Naive thymus-derived CD4-positive, alpha-beta T cell (primary cell): ENCODE data around the gene ZNF205. TPM values are rescaled to one million over a fixed set of nuclear protein-coding genes. Genes with fewer than 3 reads are reported as not detected.
"Not testable (repeated sequence)": the region's sequence is repeated elsewhere in the genome, so short reads cannot be mapped to it uniquely, and the experiment has no call there.

ENCODE experiments used
- ATAC-seq: fragments of 150-1000 bp; cut with Tn5 transposase; 2 replicates; pipeline ENCODE4 v1.10.0; 2021; ENCODE audit warnings: mild to moderate bottlenecking, moderate library complexity
- CTCF ChIA-PET: fragments of 350-600 bp; sonication (Branson Sonifier 250); formaldehyde crosslinking; loops from one replicate; lab custom pipeline; 2021; ENCODE audit warnings: antibody characterized with exemption; lab: Charles Lee
- POLR2A ChIA-PET: fragments of 350-600 bp; sonication (Branson Sonifier 250); formaldehyde crosslinking; loops from one replicate; lab custom pipeline; 2021; ENCODE audit warnings: antibody characterized with exemption, inconsistent platforms; lab: Charles Lee
- DNase-seq, 9 donors: peaks; one replicate each; pipeline versions ENCODE4 v3.0.0 to v3.0.0-alpha.2; 2020 to 2022; ENCODE audit warnings: mixed read lengths in 1 of 9
- H3K27ac ChIP-seq: one replicate; pipeline ENCODE4 v1.7.0; 2013; ENCODE audit warnings: mild to moderate bottlenecking, low read depth, low read length, moderate library complexity
- H3K27me3 ChIP-seq, 2 donors: one replicate each; pipeline ENCODE4 v1.7.0; 2013; ENCODE audit warnings: low read length in 2 of 2, mild to moderate bottlenecking in 2 of 2, moderate library complexity in 2 of 2; ENCODE audit not compliant: control insufficient read depth in 2 of 2, insufficient read depth in 2 of 2
- H3K36me3 ChIP-seq, 3 experiments: 1 replicate in 2 of 3; 2 replicates in 1 of 3; pipeline ENCODE4 v1.7.0; 2013; ENCODE audit warnings: low read length in 3 of 3, mild to moderate bottlenecking in 3 of 3, moderate library complexity in 1 of 3; ENCODE audit not compliant: insufficient read depth in 3 of 3, control insufficient read depth in 2 of 3
- H3K4me1 ChIP-seq, 2 donors: one replicate each; pipeline ENCODE4 v1.7.0; 2013; ENCODE audit warnings: low read length in 2 of 2, mild to moderate bottlenecking in 2 of 2, moderate library complexity in 1 of 2; ENCODE audit not compliant: control insufficient read depth in 2 of 2, insufficient read depth in 2 of 2
- H3K4me3 ChIP-seq: 2 replicates; pipeline ENCODE4 v1.7.0; 2013; ENCODE audit warnings: mild to moderate bottlenecking, low read length
- H3K9me3 ChIP-seq, 3 experiments: 1 replicate in 2 of 3; 2 replicates in 1 of 3; pipeline ENCODE4 v1.7.0; 2013; ENCODE audit warnings: low read length in 3 of 3; ENCODE audit not compliant: control insufficient read depth in 2 of 3
- H3K27ac Mint-ChIP-seq, 9 donors: one replicate each; pipeline ENCODE4 v1.8.0; 2020 to 2022; ENCODE audit warnings: mixed read lengths in 9 of 9, mild to moderate bottlenecking in 8 of 9, moderate library complexity in 5 of 9, inconsistent platforms in 2 of 9
- H3K27me3 Mint-ChIP-seq, 5 donors: one replicate each; pipeline ENCODE4 v1.8.0; 2021 to 2022; ENCODE audit warnings: mixed read lengths in 5 of 5, mild to moderate bottlenecking in 1 of 5
- H3K36me3 Mint-ChIP-seq, 5 donors: one replicate each; pipeline ENCODE4 v1.8.0; 2020 to 2022; ENCODE audit warnings: mixed read lengths in 5 of 5, mild to moderate bottlenecking in 3 of 5, inconsistent platforms in 1 of 5
- H3K4me1 Mint-ChIP-seq, 7 donors: one replicate each; pipeline ENCODE4 v1.8.0; 2020 to 2022; ENCODE audit warnings: mixed read lengths in 7 of 7, mild to moderate bottlenecking in 3 of 7, inconsistent platforms in 1 of 7
- H3K4me3 Mint-ChIP-seq, 10 donors: one replicate each; pipeline ENCODE4 v1.8.0; 2020 to 2022; ENCODE audit warnings: mild to moderate bottlenecking in 10 of 10, mixed read lengths in 10 of 10, moderate library complexity in 6 of 10, inconsistent platforms in 2 of 10
- H3K9me3 Mint-ChIP-seq, 11 donors: one replicate each; pipeline ENCODE4 v1.8.0; 2020 to 2022; ENCODE audit warnings: mixed read lengths in 11 of 11, mild to moderate bottlenecking in 4 of 11, inconsistent platforms in 1 of 11, moderate library complexity in 1 of 11
- intact Hi-C, 2 donors: fragments of 100-400 bp; cut with micrococcal nuclease; formaldehyde crosslinking; loops; one replicate each; pipeline ENCODE4 v1.15.1; 2023
- polyA plus RNA-seq, 2 donors: library from polyadenylated mRNA; unstranded; fragments of 300-500 nt; fragmentation: Illumina TruSeq; gene quantifications; one replicate each; pipeline ENCODE4 v1.2.3, GENCODE V29; 2021
- total RNA-seq, 6 experiments: library from RNA in 5 of 6; stranded (reverse) in 5 of 6; gene quantifications; 1 replicate in 5 of 6; 2 replicates in 1 of 6; pipeline ENCODE4 v1.2.3 and lab custom pipeline; 2021 to 2026

Gene ZNF205
- total and polyA plus RNA-seq, 7 experiments from 2014 or later, result 0.09 to 0.29 TPM; not detected in 5

DNA sequence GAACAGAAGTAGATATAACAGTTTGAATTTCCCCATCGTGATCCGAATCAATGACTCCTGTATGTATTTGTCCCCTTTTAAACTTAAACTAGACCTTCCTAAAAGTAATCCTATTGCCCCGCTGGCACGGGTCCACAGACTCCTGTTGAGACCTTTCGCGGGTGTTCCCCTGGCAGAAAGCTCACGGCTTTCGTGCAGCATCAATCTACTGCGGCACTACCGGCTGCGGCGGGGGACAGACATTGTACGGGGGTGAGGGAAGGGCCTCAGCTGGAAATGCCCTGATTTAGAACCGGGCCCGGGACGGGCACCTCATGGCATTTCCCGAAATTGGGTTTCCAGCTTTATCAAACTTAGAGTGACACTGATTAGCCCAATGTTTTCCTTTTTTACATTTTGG is 32.4 kb upstream of the ZNF205 start:
- Histone ChIP-seq H3K36me3 (no peaks in the 10 kb centered on the region), H3K4me3 (no peak overlapping the region), H3K27me3 (no peaks in the 10 kb centered on the region), H3K4me1 (peaks cover 40 to 56% of the 10 kb centered on the region in 2 donors), H3K9me3 (no peaks in the 10 kb centered on the region), H3K27ac (no peak overlapping the region)
- peaks cover 44 to 91% (median 72%) of the 10 kb centered on the region in 7 donors for H3K4me1 Mint-ChIP-seq
- no peak for DNase-seq
- H3K9me3 Mint-ChIP-seq, result peaks cover 0 to 13% (median 4%) of the 10 kb centered on the region in 11 donors
- H3K27ac Mint-ChIP-seq, result peak overlapping the region in 7 of 9 donors; percentile 8 to 86 (median 38)
- intact Hi-C loops, result no loop called here
- H3K27me3 Mint-ChIP-seq, result no peaks in the 10 kb centered on the region
- H3K4me3 Mint-ChIP-seq, result peak overlapping the region in 2 of 10 donors; percentile 3 to 48
- peaks cover 6 to 58% (median 12%) of the 10 kb centered on the region in 5 donors for H3K36me3 Mint-ChIP-seq
- ATAC-seq, result no peak
- POLR2A ChIA-PET, result interaction anchor here (0.8 to 1.7 kb wide), 4 partner anchors 12 to 18 kb away, joined by 3 to 10 read pairs (median 8); partner anchors contain the start of genes IL32 and ZSCAN10
- CTCF ChIA-PET, result interaction anchor here (0.9 to 1.5 kb wide), 5 partner anchors 15 to 50 kb away, joined by 4 to 8 read pairs (median 4); no protein-coding TSS in a partner anchor

DNA sequence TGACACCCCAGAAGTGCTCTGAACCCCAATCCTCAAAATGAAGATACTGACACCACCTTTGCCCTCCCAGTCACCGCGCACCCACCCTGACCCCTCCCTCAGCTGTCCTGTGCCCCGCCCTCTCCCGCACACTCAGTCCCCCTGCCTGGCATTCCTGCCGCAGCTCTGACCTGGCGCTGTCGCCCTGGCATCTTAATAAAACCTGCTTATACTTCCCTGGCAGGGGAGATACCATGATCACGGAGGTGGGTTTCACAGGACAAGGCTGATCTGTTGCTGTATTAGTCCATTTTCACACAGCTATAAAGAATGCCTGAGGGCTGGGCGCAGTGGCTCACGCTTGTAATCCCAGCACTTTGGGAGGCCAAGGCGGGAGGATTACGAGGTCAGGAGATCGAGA is 30.4 kb upstream of the ZNF205 start:
- peaks cover 6 to 57% (median 12%) of the 10 kb centered on the region in 5 donors for H3K36me3 Mint-ChIP-seq
- ATAC-seq, H3K9me3 ChIP-seq, H3K36me3 ChIP-seq, H3K27me3 Mint-ChIP-seq, H3K27me3 ChIP-seq, H3K4me3 ChIP-seq, intact Hi-C loops, H3K27ac ChIP-seq, DNase-seq: not testable (repeated sequence)
- H3K27ac Mint-ChIP-seq, result peak overlapping the region in 1 of 9 donors; percentile 9
- H3K4me1 ChIP-seq, result peaks cover 22 to 43% of the 10 kb centered on the region in 2 donors
- ChIA-PET CTCF (interaction anchor here (1.1 kb wide), 1 partner anchor 43 kb away, joined by 3 read pairs; no protein-coding TSS in a partner anchor), POLR2A (interaction anchor here (1.1 to 1.5 kb wide), 3 partner anchors 12 to 41 kb away, joined by 3 read pairs; no protein-coding TSS in a partner anchor)
- H3K9me3 Mint-ChIP-seq, result peaks cover 0 to 13% (median under 1%) of the 10 kb centered on the region in 11 donors
- H3K4me3 Mint-ChIP-seq, result peak overlapping the region in 1 of 10 donors; percentile 31
- H3K4me1 Mint-ChIP-seq, result peaks cover 46 to 88% (median 67%) of the 10 kb centered on the region in 7 donors

DNA sequence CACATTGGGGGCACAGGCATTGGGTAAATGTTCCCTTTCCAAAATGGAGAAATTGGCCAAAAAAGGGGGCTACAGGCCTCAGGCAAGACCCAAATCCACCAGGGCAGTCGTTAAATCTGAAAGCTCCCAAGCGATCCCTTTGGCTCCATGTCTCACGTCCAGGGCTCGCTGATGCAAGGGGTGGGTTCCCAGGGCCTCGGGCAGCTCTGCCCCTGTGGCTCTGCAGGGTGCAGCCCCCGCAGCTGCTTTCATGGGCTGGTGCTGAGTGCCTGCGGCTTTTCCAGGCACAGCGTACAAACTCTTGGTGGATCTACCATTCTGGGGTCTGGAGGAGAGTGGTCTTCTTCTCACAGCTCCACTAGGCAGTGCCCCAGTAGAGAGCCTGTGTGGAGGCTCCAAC is 29.0 kb upstream of the ZNF205 start:
- ATAC-seq, H3K36me3 ChIP-seq, DNase-seq, H3K27ac ChIP-seq, H3K27me3 ChIP-seq, H3K4me3 Mint-ChIP-seq, H3K9me3 Mint-ChIP-seq, intact Hi-C loops, H3K9me3 ChIP-seq, H3K27me3 Mint-ChIP-seq, H3K4me3 ChIP-seq: not testable (repeated sequence)
- peaks cover 0 to 43% (median 8%) of the 10 kb centered on the region in 5 donors for H3K36me3 Mint-ChIP-seq
- H3K4me1 Mint-ChIP-seq, result peaks cover 49 to 85% (median 62%) of the 10 kb centered on the region in 7 donors
- ChIA-PET POLR2A (interaction anchor here (0.6 to 1.8 kb wide), 6 partner anchors 9 to 104 kb away, joined by 3 to 5 read pairs (median 4); partner anchors contain the start of gene ZNF213), CTCF (interaction anchor here (0.8 kb wide), 2 partner anchors 8 to 67 kb away, joined by 3 read pairs; no protein-coding TSS in a partner anchor)
- peaks cover 22 to 34% of the 10 kb centered on the region in 2 donors for H3K4me1 ChIP-seq
- peak overlapping the region in 2 of 9 donors; percentile 22 to 62 for H3K27ac Mint-ChIP-seq

GRCh38 chr16:3084491-3084890 is 27.9 kb upstream of the ZNF205 start:
- CTCF ChIA-PET, result no interaction called here
- Histone ChIP-seq H3K4me3 (no peak overlapping the region), H3K27me3 (no peaks in the 10 kb centered on the region), H3K4me1 (peaks cover 16 to 24% of the 10 kb centered on the region in 2 donors), H3K27ac (no peak overlapping the region), H3K9me3 (no peaks in the 10 kb centered on the region), H3K36me3 (no peaks in the 10 kb centered on the region)
- POLR2A ChIA-PET, result interaction anchor here (1.0 to 1.7 kb wide), 3 partner anchors 10 to 25 kb away, joined by 3 to 5 read pairs (median 4); no protein-coding TSS in a partner anchor
- peak overlapping the region in 5 of 9 donors; percentile 12 to 84 (median 63) for H3K27ac Mint-ChIP-seq
- no peak for DNase-seq
- peaks cover 0 to 4% (median 0%) of the 10 kb centered on the region in 11 donors for H3K9me3 Mint-ChIP-seq
- H3K4me1 Mint-ChIP-seq, result peaks cover 43 to 79% (median 61%) of the 10 kb centered on the region in 7 donors
- no peak for ATAC-seq
- peak overlapping the region in 1 of 10 donors; percentile 23 for H3K4me3 Mint-ChIP-seq
- no peaks in the 10 kb centered on the region for H3K27me3 Mint-ChIP-seq
- intact Hi-C loops, result no loop called here
- H3K36me3 Mint-ChIP-seq, result peaks cover 0 to 36% (median 4%) of the 10 kb centered on the region in 5 donors

- H3K27ac ChIP-seq, result peak overlapping the region; percentile 7
- no peaks in the 10 kb centered on the region for H3K9me3 Mint-ChIP-seq
- H3K36me3 Mint-ChIP-seq, result peaks cover 0 to 30% (median 0%) of the 10 kb centered on the region in 5 donors
- no peaks in the 10 kb centered on the region for H3K27me3 ChIP-seq
- peak overlapping the region in 7 of 9 donors; percentile 13 to 84 (median 70) for H3K27ac Mint-ChIP-seq
- ChIA-PET CTCF (interaction anchor here (0.9 to 1.2 kb wide), 2 partner anchors 10 kb away, joined by 4 read pairs; no protein-coding TSS in a partner anchor), POLR2A (interaction anchor here (0.6 to 1.3 kb wide), 4 partner anchors 8 to 1468 kb away, joined by 3 to 5 read pairs (median 4); no protein-coding TSS in a partner anchor)
- H3K36me3 ChIP-seq, result no peaks in the 10 kb centered on the region
- H3K9me3 ChIP-seq, result no peaks in the 10 kb centered on the region
- H3K4me1 ChIP-seq, result peaks cover 16 to 18% of the 10 kb centered on the region in 2 donors
- H3K4me3 Mint-ChIP-seq, result peak overlapping the region in 6 of 10 donors; percentile 5 to 49 (median 30)
- intact Hi-C loops, result no loop called here
- no peak overlapping the region for H3K4me3 ChIP-seq
- ATAC-seq, result no peak
- no peaks in the 10 kb centered on the region for H3K27me3 Mint-ChIP-seq
- peaks cover 37 to 73% (median 56%) of the 10 kb centered on the region in 7 donors for H3K4me1 Mint-ChIP-seq
- DNase-seq, result no peak
These were observed 27.3 kb upstream of the ZNF205 start for GRCh38 chr16:3084969-3085670.

DNA sequence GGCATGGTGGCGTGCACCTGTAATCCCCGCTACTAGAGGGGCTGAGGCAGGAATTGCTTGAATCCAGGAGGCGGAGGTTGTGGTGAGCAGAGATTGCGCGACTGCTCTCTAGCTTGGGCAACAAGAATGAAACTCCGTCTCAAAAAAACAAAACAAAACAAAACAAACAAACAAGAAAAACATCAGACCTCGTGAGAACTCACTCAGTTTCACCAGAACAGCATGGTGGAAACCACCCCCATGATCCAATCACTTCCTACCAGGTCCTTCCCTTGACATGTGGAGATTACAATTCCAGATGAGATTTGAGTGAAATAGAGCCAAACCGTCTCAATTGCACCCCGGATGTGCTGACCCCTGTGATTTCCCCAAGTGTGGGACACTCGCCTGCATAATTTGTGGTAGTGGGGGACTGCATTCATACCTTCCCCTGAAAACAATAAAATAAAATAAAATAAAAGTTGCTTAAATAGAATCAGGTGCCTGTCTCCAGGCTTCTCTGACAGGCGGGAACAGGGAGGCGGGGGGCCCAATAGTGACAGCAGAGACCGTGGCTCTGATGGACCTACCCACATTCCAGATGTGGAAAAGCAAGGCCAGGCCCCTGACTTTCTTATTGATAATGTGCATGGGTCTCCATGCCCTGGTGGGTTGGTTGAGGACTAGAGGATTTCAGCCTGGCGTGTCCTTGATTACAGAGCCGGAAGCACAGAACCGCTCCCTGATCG is 26.4 kb upstream of the ZNF205 start:
- no peaks in the 10 kb centered on the region for H3K9me3 Mint-ChIP-seq
- H3K27me3 ChIP-seq, result no peaks in the 10 kb centered on the region
- peak overlapping the region in 6 of 9 donors; percentile 43 to 75 (median 60) for H3K27ac Mint-ChIP-seq
- no peak overlapping the region for H3K27ac ChIP-seq
- CTCF ChIA-PET, result interaction anchor here (0.9 to 1.2 kb wide), 3 partner anchors 10 to 48 kb away, joined by 3 to 4 read pairs (median 4); no protein-coding TSS in a partner anchor
- H3K36me3 Mint-ChIP-seq, result peaks cover 0 to 24% (median 0%) of the 10 kb centered on the region in 5 donors
- H3K27me3 Mint-ChIP-seq, result no peaks in the 10 kb centered on the region
- H3K4me3 ChIP-seq, result no peak overlapping the region
- intact Hi-C loops, result no loop called here
- ATAC-seq, result no peak
- DNase-seq, result no peak
- H3K4me3 Mint-ChIP-seq, result peak overlapping the region in 8 of 10 donors; percentile 35 to 73 (median 52)
- H3K4me1 ChIP-seq, result peaks cover 14 to 20% of the 10 kb centered on the region in 2 donors
- H3K9me3 ChIP-seq, result no peaks in the 10 kb centered on the region
- H3K36me3 ChIP-seq, result no peaks in the 10 kb centered on the region
- H3K4me1 Mint-ChIP-seq, result peaks cover 30 to 71% (median 54%) of the 10 kb centered on the region in 7 donors
- POLR2A ChIA-PET, result interaction anchor here (0.5 to 1.3 kb wide), 4 partner anchors 9 to 75 kb away, joined by 3 to 6 read pairs (median 4); no protein-coding TSS in a partner anchor
